GM12878 (cell line): ENCODE data around the gene ARID4B. TPM values are rescaled to one million over a fixed set of nuclear protein-coding genes. Genes with fewer than 3 reads are reported as not detected.

Experiments used
- ATAC-seq: fragments of 200-7000 bp; cut with Tn5 transposase; 3 replicates; pipeline ENCODE4 v1.9.1; 2020; ENCODE audit warnings: mild to moderate bottlenecking, moderate library complexity
- BruUV-seq: library from RNA; stranded (reverse); fragments of 400-500 nt; replicated peaks from 2 replicates; lab custom pipeline; 2021; lab: Mats Ljungman, UMichigan
- CTCF ChIA-PET: fragments of 300-600 bp; sonication (Branson Sonifier 250); formaldehyde crosslinking; extraction: SDS; loops from one replicate; lab custom pipeline; 2021; ENCODE audit warnings: inconsistent platforms; lab: Yijun Ruan, JAX
- POLR2A ChIA-PET: fragments of 350-600 bp; formaldehyde crosslinking; extraction: SDS; loops from one replicate; lab custom pipeline; 2021; ENCODE audit warnings: inconsistent platforms; lab: Charles Lee
- RAD21 ChIA-PET: fragments of 300-600 bp; sonication (Branson Sonifier 250); formaldehyde crosslinking; loops from one replicate; lab custom pipeline; 2023; ENCODE audit warnings: antibody characterized with exemption; ENCODE audit not compliant: unreplicated experiment; lab: Charles Lee
- SMC1A ChIA-PET: fragments of 300-600 bp; sonication (Branson Sonifier 250); formaldehyde crosslinking; loops from one replicate; lab custom pipeline; 2023; ENCODE audit not compliant: unreplicated experiment, uncharacterized antibody; lab: Charles Lee
- DNase-seq: peaks from one replicate; pipeline ENCODE4 v3.0.0-alpha.2; 2011; ENCODE audit warnings: low read depth, low spot score
- FAIRE-seq: peaks from 3 replicates; lab custom pipeline; 2011; peaks lifted over from hg19 to GRCh38; lab: Jason Lieb, UNC
- H2AFZ ChIP-seq: 2 replicates; pipeline ENCODE4 v1.6.0; 2011; ENCODE audit warnings: low read depth, low read length, control low read depth; ENCODE audit not compliant: control insufficient read depth
- H3K27ac ChIP-seq: 2 replicates; pipeline ENCODE4 v1.5.1; 2011; ENCODE audit warnings: control low read depth; ENCODE audit not compliant: control insufficient read depth, insufficient read depth
- H3K27me3 ChIP-seq, 2 experiments: replicated peaks in 1 of 2; 2 replicates each; pipeline versions ENCODE4 v1.6.0 to v1.6.1; 2011; ENCODE audit warnings: low read length in 1 of 2; ENCODE audit not compliant: control insufficient read depth in 2 of 2, insufficient read depth in 2 of 2
- H3K36me3 ChIP-seq, 2 experiments: 2 replicates each; pipeline ENCODE4 v1.5.1; 2011; ENCODE audit warnings: low read length in 1 of 2; ENCODE audit not compliant: control insufficient read depth in 2 of 2, insufficient read depth in 2 of 2
- H3K4me1 ChIP-seq: 2 replicates; pipeline ENCODE4 v1.6.1; 2011; ENCODE audit warnings: mild to moderate bottlenecking, low read length, moderate library complexity, mixed read lengths; ENCODE audit not compliant: control insufficient read depth, insufficient read depth
- H3K4me2 ChIP-seq: 2 replicates; pipeline ENCODE4 v1.6.0; 2011; ENCODE audit warnings: control low read depth; ENCODE audit not compliant: control insufficient read depth, insufficient read depth
- H3K4me3 ChIP-seq: fragments of 200-600 bp; sonication (generic); 2 replicates; pipeline ENCODE4 v1.5.1; 2016
- H3K79me2 ChIP-seq: 2 replicates; pipeline ENCODE4 v1.6.0; 2011; ENCODE audit warnings: low read length; ENCODE audit not compliant: control insufficient read depth, insufficient read depth
- H3K9ac ChIP-seq: 2 replicates; pipeline ENCODE4 v1.8.0; 2011; ENCODE audit warnings: low read length, control low read depth, mixed read lengths; ENCODE audit not compliant: control insufficient read depth, insufficient read depth
- H3K9me3 ChIP-seq: replicated peaks from 3 replicates; pipeline ENCODE4 v1.5.1; 2011; ENCODE audit warnings: mild to moderate bottlenecking, low read length; ENCODE audit not compliant: control insufficient read depth, insufficient read depth
- H4K20me1 ChIP-seq: 2 replicates; pipeline ENCODE4 v1.6.0; 2011; ENCODE audit not compliant: control insufficient read depth, insufficient read depth
- BRCA1 ChIP-seq: IDR thresholded peaks from 2 replicates; pipeline ENCODE4 v1.6.1; 2011; ENCODE audit warnings: low read depth, low read length, improper control_type of control experiment
- KLF5 ChIP-seq: fragments of 450-650 bp; IDR thresholded peaks from 2 replicates; pipeline ENCODE4 v1.6.1; 2014; ENCODE audit warnings: mild to moderate bottlenecking; ENCODE audit not compliant: partially characterized antibody
- LARP7 ChIP-seq: fragments of 450-650 bp; IDR thresholded peaks from 2 replicates; pipeline ENCODE4 v1.6.1; 2017; ENCODE audit warnings: mild to moderate bottlenecking
- NRF1 ChIP-seq: conservative IDR thresholded peaks from 2 replicates; pipeline ENCODE4 v1.6.1; 2011; ENCODE audit warnings: mild to moderate bottlenecking, low read depth, low read length, improper control_type of control experiment
- PAX8 ChIP-seq: fragments of 450-650 bp; IDR thresholded peaks from 2 replicates; pipeline ENCODE4 v1.6.1; 2017; ENCODE audit warnings: mild to moderate bottlenecking, moderate library complexity
- PML ChIP-seq: IDR thresholded peaks from 2 replicates; pipeline ENCODE4 v1.6.1; 2012; ENCODE audit warnings: low read length, inconsistent platforms
- RUNX3 ChIP-seq: IDR thresholded peaks from 2 replicates; pipeline ENCODE4 v1.6.1; 2012; ENCODE audit warnings: low read length, inconsistent platforms
- SMAD1 ChIP-seq: fragments of 450-650 bp; IDR thresholded peaks from 2 replicates; pipeline ENCODE4 v1.6.1; 2018; ENCODE audit warnings: mild to moderate bottlenecking, low read depth; ENCODE audit not compliant: partially characterized antibody
- TCF12 ChIP-seq: IDR thresholded peaks from 2 replicates; pipeline ENCODE4 v1.6.1; 2011; ENCODE audit warnings: low read depth, mild to moderate bottlenecking, low read length
- TCF7 ChIP-seq: IDR thresholded peaks from 2 replicates; pipeline ENCODE4 v1.6.1; 2014; ENCODE audit warnings: antibody characterized with exemption, borderline replicate concordance
- WGBS: methylation state at CpG from one replicate; pipeline ENCODE4 v1.1.6; 2016; ENCODE audit warnings: low lambda C conversion rate; ENCODE audit not compliant: insufficient replicate concordance, insufficient coverage; ENCODE audit errors: missing lambda C conversion rate; 5-methylcytosine and 5-hydroxymethylcytosine counted together
- in situ Hi-C: fragments of 300-500 bp; cut with MboI; formaldehyde crosslinking; loops from 9 replicates; pipeline ENCODE4 v1.14.3; 2018; ENCODE audit warnings: mixed read lengths
- intact Hi-C: fragments of 100-400 bp; cut with micrococcal nuclease; formaldehyde crosslinking; loops from one replicate; pipeline ENCODE4 v1.14.2; 2022; ENCODE audit not compliant: unreplicated experiment
- polyA plus RNA-seq, 11 experiments: library from polyadenylated mRNA; depleted of rRNA in 4 of 11; unstranded in 6 of 11; stranded (reverse) in 5 of 11; fragments of >200 nt; fragmentation: Nextera tagmentation in 4 of 11; fragmentation: Illumina TruSeq in 1 of 11; extraction: Ambion mirVana in 4 of 11; extraction: Trizol in 1 of 11; gene quantifications; 1 replicate in 1 of 11; 2 replicates in 10 of 11; pipeline versions ENCODE4 v1.2.1 to v1.2.3, GENCODE V29; 2011 to 2016; ENCODE audit warnings: inconsistent platforms in 2 of 11, missing spikeins in 2 of 11, low read depth in 1 of 11
- total RNA-seq, 4 experiments: library from RNA; depleted of rRNA in 3 of 4; stranded (reverse); fragments of >200 nt in 3 of 4; fragmentation: Illumina TruSeq in 1 of 4; extraction: Trizol in 1 of 4; gene quantifications; 2 replicates each; pipeline versions ENCODE4 v1.2.1 to v1.2.3, GENCODE V29; 2013 to 2021

Gene ARID4B
- total and polyA plus RNA-seq, 10 of the 15 experiments (the other 5 are each of a cell fraction or from before 2014, with no cell fraction given), result 13.6 to 39.1 (median 28.0) TPM

- ChIA-PET SMC1A (no interaction called here), POLR2A (interaction anchor here (0.5 kb wide), 1 partner anchor 149 kb away, joined by 3 read pairs; no protein-coding TSS in a partner anchor), CTCF (interaction anchor here (0.6 kb wide), 2 partner anchors 45 to 209 kb away, joined by 3 read pairs; no protein-coding TSS in a partner anchor), RAD21 (no interaction called here)
- Histone ChIP-seq H3K4me2 (no peak overlapping the region), H3K9me3 (no peaks in the 10 kb centered on the region), H3K4me1 (no peaks in the 10 kb centered on the region), H4K20me1 (no peaks in the 10 kb centered on the region), H3K36me3 (peaks cover 0 to 2% of the 10 kb centered on the region in 2 experiments), H2AFZ (no peak overlapping the region), H3K27me3 (no peaks in the 10 kb centered on the region), H3K9ac (no peak overlapping the region), H3K4me3 (no peak overlapping the region), H3K79me2 (no peaks in the 10 kb centered on the region), H3K27ac (no peak overlapping the region)
- BruUV-seq, result no TSS peak
- 24% methylated on average over 2 of the region's 2 CpGs for WGBS
- FAIRE-seq (no peak), ATAC-seq (peak; percentile 21; the same call in 2 of the 3 replicates), DNase-seq (no peak)
- intact Hi-C loops (no loop called here), in situ Hi-C loops (no loop called here)
- TF ChIP-seq PML (no peak), PAX8 (no peak), RUNX3 (peak; percentile 52), SMAD1 (no peak), TCF12 (no peak), KLF5 (no peak)
Measured at GRCh38 chr1:235207209-235207565, 120.8 kb downstream of the ARID4B start.

- H3K27ac ChIP-seq, result no peak overlapping the region
- ChIA-PET CTCF (no interaction called here), SMC1A (no interaction called here), RAD21 (no interaction called here), POLR2A (no interaction called here)
- peak; percentile 64 for FAIRE-seq
- no peaks in the 10 kb centered on the region for H4K20me1 ChIP-seq
- H3K36me3 ChIP-seq, result peaks cover 0 to 2% of the 10 kb centered on the region in 2 experiments
- no peaks in the 10 kb centered on the region for H3K9me3 ChIP-seq
- no peaks in the 10 kb centered on the region for H3K79me2 ChIP-seq
- H3K4me3 ChIP-seq, result no peak overlapping the region
- no peak for DNase-seq
- WGBS, result 73% methylated on average over 4 of the region's 4 CpGs
- H3K4me2 ChIP-seq, result no peak overlapping the region
- intact Hi-C loops, result no loop called here
- peak; percentile 67 for ATAC-seq
- H3K4me1 ChIP-seq, result no peaks in the 10 kb centered on the region
- no peak overlapping the region for H3K9ac ChIP-seq
- in situ Hi-C loops, result no loop called here
- TF ChIP-seq TCF7 (peak; percentile 55; the same call in 1 of the 2 replicates), LARP7 (no peak), RUNX3 (peak; percentile 15; the same call in 1 of the 2 replicates), NRF1 (no peak), BRCA1 (no peak)
- no peak overlapping the region for H2AFZ ChIP-seq
- BruUV-seq, result no TSS peak
- H3K27me3 ChIP-seq, result no peaks in the 10 kb centered on the region
Measured at GRCh38 chr1:235206533-235207208, 121.3 kb downstream of the ARID4B start.
